Measurements from ENCODE around the gene GNAS-AS1.

DNA sequence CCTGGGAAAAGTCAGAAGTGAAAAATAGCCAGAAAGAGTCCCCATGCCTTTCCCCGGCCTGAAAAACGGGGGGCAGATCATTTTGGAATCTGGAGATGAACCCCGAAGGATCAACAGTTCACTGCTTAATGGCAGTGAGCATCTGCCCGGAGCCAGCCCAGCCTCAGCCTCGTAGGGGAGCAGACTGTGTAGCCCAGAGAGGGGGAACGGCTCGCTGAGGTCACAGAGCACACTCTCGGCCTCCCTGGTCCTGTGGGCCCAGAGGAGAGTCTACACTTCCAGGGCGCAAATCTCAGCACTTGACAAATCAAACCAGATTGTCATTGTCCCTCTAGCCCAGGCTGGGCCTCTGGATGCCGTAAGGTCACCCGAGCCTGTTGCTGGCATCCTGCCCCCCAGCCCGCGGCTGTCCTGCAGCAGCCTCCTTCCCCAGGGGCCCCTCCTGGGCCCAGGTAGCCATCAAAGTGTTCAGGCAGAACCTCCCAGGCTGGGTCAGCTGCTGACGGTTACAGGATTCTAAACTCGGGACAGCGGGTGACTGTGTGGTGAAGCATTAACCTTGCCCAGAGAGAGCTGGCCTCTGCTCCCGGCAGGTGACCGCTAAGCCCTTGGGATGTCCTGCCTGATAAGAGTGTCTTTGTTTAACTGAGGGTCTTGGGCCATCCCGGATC, 56.1 kb downstream of the GNAS-AS1 start:
- TF ChIP-seq, protein P1, sequence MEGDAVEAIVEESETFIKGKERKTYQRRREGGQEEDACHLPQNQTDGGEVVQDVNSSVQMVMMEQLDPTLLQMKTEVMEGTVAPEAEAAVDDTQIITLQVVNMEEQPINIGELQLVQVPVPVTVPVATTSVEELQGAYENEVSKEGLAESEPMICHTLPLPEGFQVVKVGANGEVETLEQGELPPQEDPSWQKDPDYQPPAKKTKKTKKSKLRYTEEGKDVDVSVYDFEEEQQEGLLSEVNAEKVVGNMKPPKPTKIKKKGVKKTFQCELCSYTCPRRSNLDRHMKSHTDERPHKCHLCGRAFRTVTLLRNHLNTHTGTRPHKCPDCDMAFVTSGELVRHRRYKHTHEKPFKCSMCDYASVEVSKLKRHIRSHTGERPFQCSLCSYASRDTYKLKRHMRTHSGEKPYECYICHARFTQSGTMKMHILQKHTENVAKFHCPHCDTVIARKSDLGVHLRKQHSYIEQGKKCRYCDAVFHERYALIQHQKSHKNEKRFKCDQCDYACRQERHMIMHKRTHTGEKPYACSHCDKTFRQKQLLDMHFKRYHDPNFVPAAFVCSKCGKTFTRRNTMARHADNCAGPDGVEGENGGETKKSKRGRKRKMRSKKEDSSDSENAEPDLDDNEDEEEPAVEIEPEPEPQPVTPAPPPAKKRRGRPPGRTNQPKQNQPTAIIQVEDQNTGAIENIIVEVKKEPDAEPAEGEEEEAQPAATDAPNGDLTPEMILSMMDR (IDR thresholded peaks at IDR 0.05), result no peak
- no peak for TF ChIP-seq POLR2A (IDR thresholded peaks at IDR 0.05)

Data from esophagus squamous epithelium (tissue), 4 donors.